T-helper 2 cell treated with Interferon-gamma antibody and Interleukin-4, amounts not matched to agents 5 μg/mL and 100 μg/mL, for 36 hours (primary cell): ENCODE measurements around the gene ERCC3.
"Not testable (repeated sequence)": the region's sequence is repeated elsewhere in the genome, so short reads cannot be mapped to it uniquely, and the experiment has no call there.

Source experiments
- DNase-seq: peaks from one replicate; pipeline ENCODE4 v3.0.0; 2021; ENCODE audit warnings: low spot score
- H3K27ac Mint-ChIP-seq: one replicate; pipeline ENCODE4 v1.8.0; 2021; ENCODE audit warnings: mild to moderate bottlenecking, mixed read lengths
- H3K27me3 Mint-ChIP-seq: one replicate; pipeline ENCODE4 v1.8.0; 2021; ENCODE audit warnings: low read depth, mixed read lengths
- H3K36me3 Mint-ChIP-seq: one replicate; pipeline ENCODE4 v1.8.0; 2021; ENCODE audit warnings: low read depth, mixed read lengths
- H3K4me1 Mint-ChIP-seq: one replicate; pipeline ENCODE4 v1.8.0; 2021; ENCODE audit warnings: low read depth, mixed read lengths
- H3K4me3 Mint-ChIP-seq: one replicate; pipeline ENCODE4 v1.8.0; 2022; ENCODE audit warnings: mild to moderate bottlenecking, moderate library complexity, mixed read lengths
- H3K9me3 Mint-ChIP-seq: one replicate; pipeline ENCODE4 v1.8.0; 2021; ENCODE audit warnings: mixed read lengths

ERCC3 gene

DNA sequence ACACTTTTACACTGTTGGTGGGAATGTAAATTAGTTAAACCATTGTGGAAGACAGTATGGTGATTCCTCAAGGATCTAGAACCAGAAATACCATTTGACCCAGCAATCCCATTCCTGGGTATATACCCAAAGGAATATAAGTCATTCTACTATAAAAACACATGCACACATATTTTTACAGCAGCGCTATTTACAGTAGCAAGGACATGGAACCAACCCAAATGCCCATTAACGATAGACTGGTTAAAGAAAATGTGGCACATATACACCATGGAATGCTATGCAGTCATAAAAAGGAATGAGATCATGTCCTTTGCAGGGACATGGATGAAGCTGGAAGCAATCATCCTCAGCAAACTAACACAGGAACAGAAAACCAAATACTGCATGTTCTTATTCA, 79.7 kb downstream of the ERCC3 start:
- DNase-seq, H3K4me1 Mint-ChIP-seq, H3K36me3 Mint-ChIP-seq, H3K27ac Mint-ChIP-seq, H3K4me3 Mint-ChIP-seq, H3K9me3 Mint-ChIP-seq: not testable (repeated sequence)
- peaks cover 77% of the 10 kb centered on the region for H3K27me3 Mint-ChIP-seq

DNA sequence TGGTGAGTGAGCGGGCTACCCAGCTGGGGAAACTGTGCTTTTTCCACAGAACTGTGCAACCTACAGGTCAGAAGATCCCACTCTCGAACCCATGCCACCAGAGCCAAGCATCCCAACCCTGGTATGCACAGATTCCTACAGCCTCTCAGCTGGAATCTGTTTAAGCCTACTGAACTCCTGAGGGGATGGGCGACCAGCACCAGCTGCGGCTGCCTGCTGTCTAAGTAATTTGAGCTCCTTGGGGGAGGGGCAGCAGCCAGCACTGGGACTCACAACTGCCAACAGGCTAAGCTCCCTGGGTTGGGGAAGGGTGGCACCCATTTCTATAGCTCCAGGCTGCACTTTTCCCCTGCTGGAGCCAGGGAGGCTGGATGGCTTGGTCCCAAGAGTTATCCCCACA, 85.6 kb downstream of the ERCC3 start:
- Mint-ChIP-seq H3K27ac (no peak overlapping the region), H3K4me3 (no peak overlapping the region), H3K9me3 (no peaks in the 10 kb centered on the region), H3K4me1 (no peaks in the 10 kb centered on the region), H3K36me3 (no peaks in the 10 kb centered on the region), H3K27me3 (peaks cover 46% of the 10 kb centered on the region)
- no peak for DNase-seq
